GM12878 (cell line): ENCODE results near the gene PLK4. TPM values are rescaled to one million over a fixed set of nuclear protein-coding genes. Genes with fewer than 3 reads are reported as not detected.

Experiments used
- BACH1 ChIP-seq: fragments of 450-650 bp; IDR thresholded peaks from 2 replicates; pipeline ENCODE4 v1.6.1; 2017; ENCODE audit warnings: mild to moderate bottlenecking, borderline replicate concordance
- BCL11A ChIP-seq: IDR thresholded peaks from 2 replicates; pipeline ENCODE4 v1.6.1; 2011; ENCODE audit warnings: low read depth, low read length
- CHD2 ChIP-seq: IDR thresholded peaks from 2 replicates; pipeline ENCODE4 v1.6.1; 2011; ENCODE audit warnings: low read depth, low read length, improper control_type of control experiment, borderline replicate concordance
- EGR1 ChIP-seq, 2 experiments: IDR thresholded peaks; 1 replicate in 1 of 2; 2 replicates in 1 of 2; pipeline ENCODE4 v1.6.1; 2011 to 2012; ENCODE audit warnings: low read depth in 2 of 2, low read length in 2 of 2, borderline replicate concordance in 1 of 2, mild to moderate bottlenecking in 1 of 2, moderate library complexity in 1 of 2
- IKZF1 ChIP-seq: fragments of 450-650 bp; conservative IDR thresholded peaks from 2 replicates; pipeline ENCODE4 v1.6.1; 2017; ENCODE audit warnings: antibody characterized with exemption, mild to moderate bottlenecking
- IKZF2 ChIP-seq, 2 experiments: fragments of 450-650 bp; IDR thresholded peaks; 2 replicates each; pipeline ENCODE4 v1.6.1; 2017; ENCODE audit warnings: mild to moderate bottlenecking in 2 of 2, moderate library complexity in 2 of 2
- LARP7 ChIP-seq: fragments of 450-650 bp; IDR thresholded peaks from 2 replicates; pipeline ENCODE4 v1.6.1; 2017; ENCODE audit warnings: mild to moderate bottlenecking
- MEF2B ChIP-seq: fragments of 450-650 bp; IDR thresholded peaks from 2 replicates; pipeline ENCODE4 v1.6.1; 2018; ENCODE audit warnings: mild to moderate bottlenecking, moderate library complexity; ENCODE audit not compliant: partially characterized antibody, poor library complexity, severe bottlenecking
- MYB ChIP-seq: fragments of 150-350 bp; IDR thresholded peaks from 2 replicates; pipeline ENCODE4 v1.6.1; 2014; ENCODE audit warnings: mild to moderate bottlenecking, low read depth, low read length, borderline replicate concordance
- PAX8 ChIP-seq: fragments of 450-650 bp; IDR thresholded peaks from 2 replicates; pipeline ENCODE4 v1.6.1; 2017; ENCODE audit warnings: mild to moderate bottlenecking, moderate library complexity
- POU2F2 ChIP-seq: IDR thresholded peaks from 3 replicates; pipeline ENCODE4 v1.6.1; 2011; ENCODE audit warnings: low read depth, mild to moderate bottlenecking, low read length, borderline replicate concordance
- RB1 ChIP-seq: fragments of 450-650 bp; formaldehyde crosslinking; IDR thresholded peaks from 2 replicates; pipeline ENCODE4 v1.6.1; 2017; ENCODE audit warnings: mild to moderate bottlenecking, borderline replicate concordance
- REST ChIP-seq: IDR thresholded peaks from 2 replicates; pipeline ENCODE4 v1.6.1; 2012; ENCODE audit warnings: mild to moderate bottlenecking, low read depth, low read length
- SMAD5 ChIP-seq: IDR thresholded peaks from 2 replicates; pipeline ENCODE4 v1.6.1; 2016; ENCODE audit warnings: antibody characterized with exemption, low read depth
- SPI1 ChIP-seq: IDR thresholded peaks from 2 replicates; pipeline ENCODE4 v1.6.1; 2011; ENCODE audit warnings: low read depth, mild to moderate bottlenecking, low read length, moderate library complexity, borderline replicate concordance; ENCODE audit not compliant: insufficient read depth
- SRF ChIP-seq, 2 experiments: IDR thresholded peaks; 2 replicates each; pipeline ENCODE4 v1.6.1; 2011; ENCODE audit warnings: low read depth in 2 of 2, low read length in 2 of 2, mild to moderate bottlenecking in 1 of 2, moderate library complexity in 1 of 2
- WRNIP1 ChIP-seq: IDR thresholded peaks from 2 replicates; pipeline ENCODE4 v1.6.1; 2011; ENCODE audit warnings: low read depth, low read length, improper control_type of control experiment, borderline replicate concordance
- ZNF384 ChIP-seq: IDR thresholded peaks from 2 replicates; pipeline ENCODE4 v1.6.1; 2012; ENCODE audit warnings: low read depth, mild to moderate bottlenecking, low read length, improper control_type of control experiment, borderline replicate concordance
- ZSCAN29 ChIP-seq: fragments of 450-650 bp; IDR thresholded peaks from 2 replicates; pipeline ENCODE4 v1.6.1; 2017; ENCODE audit warnings: mild to moderate bottlenecking, moderate library complexity
- polyA plus RNA-seq, 11 experiments: library from polyadenylated mRNA; depleted of rRNA in 4 of 11; unstranded in 6 of 11; stranded (reverse) in 5 of 11; fragments of >200 nt; fragmentation: Nextera tagmentation in 4 of 11; fragmentation: Illumina TruSeq in 1 of 11; extraction: Ambion mirVana in 4 of 11; extraction: Trizol in 1 of 11; gene quantifications; 1 replicate in 1 of 11; 2 replicates in 10 of 11; pipeline versions ENCODE4 v1.2.1 to v1.2.3, GENCODE V29; 2011 to 2016; ENCODE audit warnings: inconsistent platforms in 2 of 11, missing spikeins in 2 of 11, low read depth in 1 of 11
- total RNA-seq, 4 experiments: library from RNA; depleted of rRNA in 3 of 4; stranded (reverse); fragments of >200 nt in 3 of 4; fragmentation: Illumina TruSeq in 1 of 4; extraction: Trizol in 1 of 4; gene quantifications; 2 replicates each; pipeline versions ENCODE4 v1.2.1 to v1.2.3, GENCODE V29; 2013 to 2021
- TF ChIP-seq, protein P1 (sequence below): fragments of 450-650 bp; conservative IDR thresholded peaks from 2 replicates; pipeline ENCODE4 v1.6.1; 2017; ENCODE audit warnings: mild to moderate bottlenecking, moderate library complexity
- TF ChIP-seq, protein P2 (sequence below): IDR thresholded peaks from 2 replicates; pipeline ENCODE4 v1.6.1; 2012; ENCODE audit warnings: improper control_type of control experiment, low read depth, low read length; ENCODE audit not compliant: insufficient replicate concordance

PLK4 gene
- total and polyA plus RNA-seq, 10 of the 15 experiments (the other 5 are each of a cell fraction or from before 2014, with no cell fraction given), result 16.6 to 55.3 (median 45.8) TPM

- TF ChIP-seq PAX8, result no peak
- no peak for TF ChIP-seq ZSCAN29
- no peak for TF ChIP-seq POU2F2
- TF ChIP-seq BCL11A, result no peak
- no peak for TF ChIP-seq WRNIP1
- no peak for TF ChIP-seq SMAD5
- TF ChIP-seq LARP7, result no peak
- TF ChIP-seq RB1, result no peak
- no peak for TF ChIP-seq BACH1
- TF ChIP-seq, protein P1, sequence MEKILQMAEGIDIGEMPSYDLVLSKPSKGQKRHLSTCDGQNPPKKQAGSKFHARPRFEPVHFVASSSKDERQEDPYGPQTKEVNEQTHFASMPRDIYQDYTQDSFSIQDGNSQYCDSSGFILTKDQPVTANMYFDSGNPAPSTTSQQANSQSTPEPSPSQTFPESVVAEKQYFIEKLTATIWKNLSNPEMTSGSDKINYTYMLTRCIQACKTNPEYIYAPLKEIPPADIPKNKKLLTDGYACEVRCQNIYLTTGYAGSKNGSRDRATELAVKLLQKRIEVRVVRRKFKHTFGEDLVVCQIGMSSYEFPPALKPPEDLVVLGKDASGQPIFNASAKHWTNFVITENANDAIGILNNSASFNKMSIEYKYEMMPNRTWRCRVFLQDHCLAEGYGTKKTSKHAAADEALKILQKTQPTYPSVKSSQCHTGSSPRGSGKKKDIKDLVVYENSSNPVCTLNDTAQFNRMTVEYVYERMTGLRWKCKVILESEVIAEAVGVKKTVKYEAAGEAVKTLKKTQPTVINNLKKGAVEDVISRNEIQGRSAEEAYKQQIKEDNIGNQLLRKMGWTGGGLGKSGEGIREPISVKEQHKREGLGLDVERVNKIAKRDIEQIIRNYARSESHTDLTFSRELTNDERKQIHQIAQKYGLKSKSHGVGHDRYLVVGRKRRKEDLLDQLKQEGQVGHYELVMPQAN, result no peak
- no peak for TF ChIP-seq CHD2
- no peak; the same call in 1 of the 2 replicates for TF ChIP-seq IKZF1
- no peak for TF ChIP-seq ZNF384
- TF ChIP-seq IKZF2 (IDR thresholded peaks at IDR 0.05), result peak in 1 of 2 experiments; percentile 44; a peak in 2 of 4 replicates
- TF ChIP-seq SPI1, result peak; percentile 92
- TF ChIP-seq MEF2B, result peak; percentile 31
- TF ChIP-seq, protein P2, sequence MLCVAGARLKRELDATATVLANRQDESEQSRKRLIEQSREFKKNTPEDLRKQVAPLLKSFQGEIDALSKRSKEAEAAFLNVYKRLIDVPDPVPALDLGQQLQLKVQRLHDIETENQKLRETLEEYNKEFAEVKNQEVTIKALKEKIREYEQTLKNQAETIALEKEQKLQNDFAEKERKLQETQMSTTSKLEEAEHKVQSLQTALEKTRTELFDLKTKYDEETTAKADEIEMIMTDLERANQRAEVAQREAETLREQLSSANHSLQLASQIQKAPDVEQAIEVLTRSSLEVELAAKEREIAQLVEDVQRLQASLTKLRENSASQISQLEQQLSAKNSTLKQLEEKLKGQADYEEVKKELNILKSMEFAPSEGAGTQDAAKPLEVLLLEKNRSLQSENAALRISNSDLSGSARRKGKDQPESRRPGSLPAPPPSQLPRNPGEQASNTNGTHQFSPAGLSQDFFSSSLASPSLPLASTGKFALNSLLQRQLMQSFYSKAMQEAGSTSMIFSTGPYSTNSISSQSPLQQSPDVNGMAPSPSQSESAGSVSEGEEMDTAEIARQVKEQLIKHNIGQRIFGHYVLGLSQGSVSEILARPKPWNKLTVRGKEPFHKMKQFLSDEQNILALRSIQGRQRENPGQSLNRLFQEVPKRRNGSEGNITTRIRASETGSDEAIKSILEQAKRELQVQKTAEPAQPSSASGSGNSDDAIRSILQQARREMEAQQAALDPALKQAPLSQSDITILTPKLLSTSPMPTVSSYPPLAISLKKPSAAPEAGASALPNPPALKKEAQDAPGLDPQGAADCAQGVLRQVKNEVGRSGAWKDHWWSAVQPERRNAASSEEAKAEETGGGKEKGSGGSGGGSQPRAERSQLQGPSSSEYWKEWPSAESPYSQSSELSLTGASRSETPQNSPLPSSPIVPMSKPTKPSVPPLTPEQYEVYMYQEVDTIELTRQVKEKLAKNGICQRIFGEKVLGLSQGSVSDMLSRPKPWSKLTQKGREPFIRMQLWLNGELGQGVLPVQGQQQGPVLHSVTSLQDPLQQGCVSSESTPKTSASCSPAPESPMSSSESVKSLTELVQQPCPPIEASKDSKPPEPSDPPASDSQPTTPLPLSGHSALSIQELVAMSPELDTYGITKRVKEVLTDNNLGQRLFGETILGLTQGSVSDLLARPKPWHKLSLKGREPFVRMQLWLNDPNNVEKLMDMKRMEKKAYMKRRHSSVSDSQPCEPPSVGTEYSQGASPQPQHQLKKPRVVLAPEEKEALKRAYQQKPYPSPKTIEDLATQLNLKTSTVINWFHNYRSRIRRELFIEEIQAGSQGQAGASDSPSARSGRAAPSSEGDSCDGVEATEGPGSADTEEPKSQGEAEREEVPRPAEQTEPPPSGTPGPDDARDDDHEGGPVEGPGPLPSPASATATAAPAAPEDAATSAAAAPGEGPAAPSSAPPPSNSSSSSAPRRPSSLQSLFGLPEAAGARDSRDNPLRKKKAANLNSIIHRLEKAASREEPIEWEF, result peak; percentile 33
- TF ChIP-seq MYB, result no peak
- TF ChIP-seq REST, result no peak
- TF ChIP-seq SRF (IDR thresholded peaks at IDR 0.05; ENCODE audit: low read depth in 2 of 2, low read length in 2 of 2), result no peak
- no peak for TF ChIP-seq EGR1 (IDR thresholded peaks at IDR 0.05; ENCODE audit: borderline replicate concordance in 1 of 2, low read depth in 2 of 2, low read length in 2 of 2)
These were observed 48.1 kb upstream of the PLK4 start (continued) for GRCh38 chr4:127832585-127832984.
